ENCODE data around the gene IFIT5.

IFIT5 gene

GRCh38 chr10:89416465-89416864 is 2.1 kb downstream of the IFIT5 start:
- WGBS (ENCODE audit: extremely low coverage, insufficient coverage, insufficient read length), result no CpG with 5 or more reads among the region's 1 CpG

GRCh38 chr10:89419548-89419947 is 5.2 kb downstream of the IFIT5 start:
- no peak for DNase-seq
- no peaks in the 10 kb centered on the region for H3K9me3 ChIP-seq (ENCODE audit: insufficient read depth, low read depth, low read length)
- H2AFZ ChIP-seq (ENCODE audit: insufficient read depth, low read length, poor library complexity), result no peak overlapping the region
- H3K18ac ChIP-seq (ENCODE audit: low read length), result no peak overlapping the region
- H3K36me3 ChIP-seq (ENCODE audit: control insufficient read depth in 1 of 2, insufficient read depth in 2 of 2, low read length in 2 of 2), result no peaks in the 10 kb centered on the region
- no peak overlapping the region for H3K9ac ChIP-seq (ENCODE audit: low read length)
- no peak overlapping the region for H2AK5ac ChIP-seq (ENCODE audit: low read length)
- no peak overlapping the region for H3K4ac ChIP-seq (ENCODE audit: low read depth, low read length)
- H3K4me3 ChIP-seq (ENCODE audit: low read depth, low read length), result no peak overlapping the region
- no peak overlapping the region for H3K27ac ChIP-seq (ENCODE audit: low read depth, low read length)
- H3K23ac ChIP-seq (ENCODE audit: low read length), result no peak overlapping the region
- peaks cover 4% of the 10 kb centered on the region in 2 experiments for H3K4me1 ChIP-seq (ENCODE audit: control insufficient read depth in 1 of 2, insufficient read depth in 2 of 2, low read length in 2 of 2)
- no peak overlapping the region for H4K8ac ChIP-seq (ENCODE audit: low read depth, low read length)
- peaks cover 7% of the 10 kb centered on the region for H3K27me3 ChIP-seq (ENCODE audit: insufficient read depth, low read length)
- H3K4me2 ChIP-seq (ENCODE audit: low read length), result no peak overlapping the region
- H3K14ac ChIP-seq (ENCODE audit: low read length), result no peak overlapping the region
- H2BK12ac ChIP-seq (ENCODE audit: low read length), result no peak overlapping the region
- H3K79me1 ChIP-seq (ENCODE audit: low read length), result no peaks in the 10 kb centered on the region
- H2BK120ac ChIP-seq (ENCODE audit: insufficient read depth, low read length, poor library complexity), result no peak overlapping the region
- H2BK5ac ChIP-seq (ENCODE audit: low read depth, low read length, poor library complexity), result no peak overlapping the region
- WGBS (ENCODE audit: extremely low coverage, insufficient coverage, insufficient read length), result no CpG with 5 or more reads among the region's 3 CpGs
- no peak overlapping the region for H4K12ac ChIP-seq (ENCODE audit: low read depth, low read length)
- peaks cover under 1% of the 10 kb centered on the region for H3K79me2 ChIP-seq (ENCODE audit: control insufficient read depth, insufficient read depth, low read length, poor library complexity)
- H4K91ac ChIP-seq (ENCODE audit: low read depth, low read length), result no peak overlapping the region

More at GRCh38 chr10:89416465-89416864, 2.1 kb downstream of the IFIT5 start:
- no peaks in the 10 kb centered on the region for H3K79me1 ChIP-seq (ENCODE audit: low read length)
- no peak overlapping the region for H4K12ac ChIP-seq (ENCODE audit: low read depth, low read length)
- no peak overlapping the region for H2AFZ ChIP-seq (ENCODE audit: insufficient read depth, low read length, poor library complexity)
- no peak overlapping the region for H4K91ac ChIP-seq (ENCODE audit: low read depth, low read length)
- H3K4me2 ChIP-seq (ENCODE audit: low read length), result no peak overlapping the region
- H3K27me3 ChIP-seq (ENCODE audit: insufficient read depth, low read length), result peaks cover 13% of the 10 kb centered on the region
- no peak overlapping the region for H3K18ac ChIP-seq (ENCODE audit: low read length)
- peaks cover 4% of the 10 kb centered on the region for H3K79me2 ChIP-seq (ENCODE audit: control insufficient read depth, insufficient read depth, low read length, poor library complexity)
- DNase-seq, result no peak
- H3K4me3 ChIP-seq (ENCODE audit: low read depth, low read length), result no peak overlapping the region
- H3K14ac ChIP-seq (ENCODE audit: low read length), result no peak overlapping the region
- no peak overlapping the region for H3K27ac ChIP-seq (ENCODE audit: low read depth, low read length)
- no peak overlapping the region for H3K4ac ChIP-seq (ENCODE audit: low read depth, low read length)
- peaks cover 2% of the 10 kb centered on the region for H3K9me3 ChIP-seq (ENCODE audit: insufficient read depth, low read depth, low read length)
- H3K36me3 ChIP-seq (ENCODE audit: control insufficient read depth in 1 of 2, insufficient read depth in 2 of 2, low read length in 2 of 2), result no peaks in the 10 kb centered on the region
- H2BK12ac ChIP-seq (ENCODE audit: low read length), result no peak overlapping the region
- H3K23ac ChIP-seq (ENCODE audit: low read length), result no peak overlapping the region
- H4K8ac ChIP-seq (ENCODE audit: low read depth, low read length), result no peak overlapping the region
- no peak overlapping the region for H3K9ac ChIP-seq (ENCODE audit: low read length)
- H2BK120ac ChIP-seq (ENCODE audit: insufficient read depth, low read length, poor library complexity), result no peak overlapping the region
- H2AK5ac ChIP-seq (ENCODE audit: low read length), result no peak overlapping the region
- no peak overlapping the region for H2BK5ac ChIP-seq (ENCODE audit: low read depth, low read length, poor library complexity)
- H3K4me1 ChIP-seq (ENCODE audit: control insufficient read depth in 1 of 2, insufficient read depth in 2 of 2, low read length in 2 of 2), result peaks cover 4% of the 10 kb centered on the region in 2 experiments

GRCh38 chr10:89421018-89421476 is 6.7 kb downstream of the IFIT5 start:
- no peak overlapping the region for H4K12ac ChIP-seq (ENCODE audit: low read depth, low read length)
- WGBS (ENCODE audit: extremely low coverage, insufficient coverage, insufficient read length), result no CpG with 5 or more reads among the region's 2 CpGs
- H3K36me3 ChIP-seq (ENCODE audit: control insufficient read depth in 1 of 2, insufficient read depth in 2 of 2, low read length in 2 of 2), result no peaks in the 10 kb centered on the region
- no peak overlapping the region for H2BK120ac ChIP-seq (ENCODE audit: insufficient read depth, low read length, poor library complexity)
- no peak overlapping the region for H3K27ac ChIP-seq (ENCODE audit: low read depth, low read length)
- H3K4ac ChIP-seq (ENCODE audit: low read depth, low read length), result no peak overlapping the region
- no peak overlapping the region for H2AK5ac ChIP-seq (ENCODE audit: low read length)
- H3K9ac ChIP-seq (ENCODE audit: low read length), result no peak overlapping the region
- H3K4me3 ChIP-seq (ENCODE audit: low read depth, low read length), result no peak overlapping the region
- H3K4me2 ChIP-seq (ENCODE audit: low read length), result no peak overlapping the region
- no peak overlapping the region for H3K23ac ChIP-seq (ENCODE audit: low read length)
- H3K14ac ChIP-seq (ENCODE audit: low read length), result no peak overlapping the region
- H2BK12ac ChIP-seq (ENCODE audit: low read length), result no peak overlapping the region
- H3K4me1 ChIP-seq (ENCODE audit: control insufficient read depth in 1 of 2, insufficient read depth in 2 of 2, low read length in 2 of 2), result no peaks in the 10 kb centered on the region
- no peak for DNase-seq
- H3K18ac ChIP-seq (ENCODE audit: low read length), result no peak overlapping the region
- no peak overlapping the region for H4K91ac ChIP-seq (ENCODE audit: low read depth, low read length)
- H3K27me3 ChIP-seq (ENCODE audit: insufficient read depth, low read length), result no peaks in the 10 kb centered on the region
- no peaks in the 10 kb centered on the region for H3K79me2 ChIP-seq (ENCODE audit: control insufficient read depth, insufficient read depth, low read length, poor library complexity)
- H3K9me3 ChIP-seq (ENCODE audit: insufficient read depth, low read depth, low read length), result no peaks in the 10 kb centered on the region
- no peak overlapping the region for H2BK5ac ChIP-seq (ENCODE audit: low read depth, low read length, poor library complexity)
- no peak overlapping the region for H4K8ac ChIP-seq (ENCODE audit: low read depth, low read length)
- no peaks in the 10 kb centered on the region for H3K79me1 ChIP-seq (ENCODE audit: low read length)
- no peak overlapping the region for H2AFZ ChIP-seq (ENCODE audit: insufficient read depth, low read length, poor library complexity)

GRCh38 chr10:89425000-89425399 is 10.6 kb downstream of the IFIT5 start:
- no peaks in the 10 kb centered on the region for H3K79me1 ChIP-seq (ENCODE audit: low read length)
- no peak overlapping the region for H4K91ac ChIP-seq (ENCODE audit: low read depth, low read length)
- no peak overlapping the region for H2BK5ac ChIP-seq (ENCODE audit: low read depth, low read length, poor library complexity)
- H2BK120ac ChIP-seq (ENCODE audit: insufficient read depth, low read length, poor library complexity), result no peak overlapping the region
- no peak overlapping the region for H3K4ac ChIP-seq (ENCODE audit: low read depth, low read length)
- H3K36me3 ChIP-seq (ENCODE audit: control insufficient read depth in 1 of 2, insufficient read depth in 2 of 2, low read length in 2 of 2), result no peaks in the 10 kb centered on the region
- no peak overlapping the region for H4K12ac ChIP-seq (ENCODE audit: low read depth, low read length)
- no peak overlapping the region for H3K4me3 ChIP-seq (ENCODE audit: low read depth, low read length)
- no CpG with 5 or more reads among the region's 5 CpGs for WGBS (ENCODE audit: extremely low coverage, insufficient coverage, insufficient read length)
- H3K9me3 ChIP-seq (ENCODE audit: insufficient read depth, low read depth, low read length), result no peaks in the 10 kb centered on the region
- H3K18ac ChIP-seq (ENCODE audit: low read length), result no peak overlapping the region
- H2AFZ ChIP-seq (ENCODE audit: insufficient read depth, low read length, poor library complexity), result no peak overlapping the region
- H2AK5ac ChIP-seq (ENCODE audit: low read length), result no peak overlapping the region
- H3K23ac ChIP-seq (ENCODE audit: low read length), result no peak overlapping the region
- H3K14ac ChIP-seq (ENCODE audit: low read length), result no peak overlapping the region
- no peaks in the 10 kb centered on the region for H3K79me2 ChIP-seq (ENCODE audit: control insufficient read depth, insufficient read depth, low read length, poor library complexity)
- H3K9ac ChIP-seq (ENCODE audit: low read length), result no peak overlapping the region
- no peak overlapping the region for H4K8ac ChIP-seq (ENCODE audit: low read depth, low read length)
- no peak for DNase-seq
- no peak overlapping the region for H2BK12ac ChIP-seq (ENCODE audit: low read length)
- H3K27me3 ChIP-seq (ENCODE audit: insufficient read depth, low read length), result no peaks in the 10 kb centered on the region
- H3K4me2 ChIP-seq (ENCODE audit: low read length), result no peak overlapping the region
- H3K4me1 ChIP-seq (ENCODE audit: control insufficient read depth in 1 of 2, insufficient read depth in 2 of 2, low read length in 2 of 2), result no peaks in the 10 kb centered on the region
- H3K27ac ChIP-seq (ENCODE audit: low read depth, low read length), result no peak overlapping the region

All from trophoblast cell (in vitro differentiated cells and primary cell).